Thymus (tissue), 2 donors: Measurements from ENCODE around the gene ITGA7. TPM values are rescaled to one million over a fixed set of nuclear protein-coding genes. Genes with fewer than 3 reads are reported as not detected.

Experiments
- polyA plus RNA-seq: library from polyadenylated mRNA; stranded (reverse); fragments of 200-250 nt; gene quantifications from one replicate; pipeline ENCODE4 v1.2.3, GENCODE V29; 2013
- total RNA-seq: library from RNA; stranded (reverse); fragments of 120-200 nt; gene quantifications from one replicate; pipeline ENCODE4 v1.2.4, GENCODE V29; 2013
- donor health status: healthy.

ITGA7 gene
- total and polyA plus RNA-seq, 2 donors: 2.8 to 18.7 TPM

Other genes starting within 250 kb of the ITGA7 start
- not detected for gene OR6C70, start 237.8 kb downstream of the ITGA7 start, total RNA-seq
- gene OR6C70, start 237.8 kb downstream of the ITGA7 start, polyA plus RNA-seq: not detected
- not detected for gene OR6C68, start 215.5 kb downstream of the ITGA7 start, total RNA-seq
- gene OR6C68, start 215.5 kb downstream of the ITGA7 start, polyA plus RNA-seq: not detected
- gene OR6C4, start 158.3 kb downstream of the ITGA7 start, total RNA-seq: not detected
- gene OR6C4, start 158.3 kb downstream of the ITGA7 start, polyA plus RNA-seq: not detected
- not detected for gene OR2AP1, start 135.4 kb downstream of the ITGA7 start, total RNA-seq
- gene OR2AP1, start 135.4 kb downstream of the ITGA7 start, polyA plus RNA-seq: 0.02 TPM
- not detected for gene OR10P1, start 71.0 kb downstream of the ITGA7 start, total RNA-seq
- 0.05 TPM for gene OR10P1, start 71.0 kb downstream of the ITGA7 start, polyA plus RNA-seq
- gene BLOC1S1, start 8.1 kb upstream of the ITGA7 start, total RNA-seq: 168 TPM
- gene BLOC1S1, start 8.1 kb upstream of the ITGA7 start, polyA plus RNA-seq: 190 TPM
- 1.8 TPM for gene RDH5, start 12.5 kb upstream of the ITGA7 start, total RNA-seq
- 7.6 TPM for gene RDH5, start 12.5 kb upstream of the ITGA7 start, polyA plus RNA-seq
- 221 TPM for gene CD63, start 21.1 kb upstream of the ITGA7 start, total RNA-seq
- 598 TPM for gene CD63, start 21.1 kb upstream of the ITGA7 start, polyA plus RNA-seq
- gene GDF11, start 35.2 kb upstream of the ITGA7 start, total RNA-seq: 1.9 TPM
- gene GDF11, start 35.2 kb upstream of the ITGA7 start, polyA plus RNA-seq: 2.8 TPM
- 141 TPM for gene SARNP, start 109.8 kb upstream of the ITGA7 start, total RNA-seq
- 112 TPM for gene SARNP, start 109.8 kb upstream of the ITGA7 start, polyA plus RNA-seq
- 32.9 TPM for gene ORMDL2, start 110.1 kb upstream of the ITGA7 start, total RNA-seq
- gene ORMDL2, start 110.1 kb upstream of the ITGA7 start, polyA plus RNA-seq: 36.3 TPM
- 35.5 TPM for gene DNAJC14, start 121.7 kb upstream of the ITGA7 start, total RNA-seq
- gene DNAJC14, start 121.7 kb upstream of the ITGA7 start, polyA plus RNA-seq: 22.2 TPM
- gene MMP19, start 135.0 kb upstream of the ITGA7 start, total RNA-seq: 4.5 TPM
- gene MMP19, start 135.0 kb upstream of the ITGA7 start, polyA plus RNA-seq: 19.9 TPM
- 39.0 TPM for gene PYM1, start 220.0 kb upstream of the ITGA7 start, total RNA-seq
- gene PYM1, start 220.0 kb upstream of the ITGA7 start, polyA plus RNA-seq: 57.9 TPM
- gene DGKA, start 223.3 kb upstream of the ITGA7 start, total RNA-seq: 326 TPM
- 381 TPM for gene DGKA, start 223.3 kb upstream of the ITGA7 start, polyA plus RNA-seq